NCI-H524 (cell line): ENCODE data around the gene VANGL2.
"Not testable (repeated sequence)": the region's sequence is repeated elsewhere in the genome, so short reads cannot be mapped to it uniquely, and the experiment has no call there.

Experiments used
- DNase-seq, 2 experiments: peaks; one replicate each; lab custom pipeline; 2025; lab: John Stamatoyannopoulos, UW

VANGL2 gene

DNA sequence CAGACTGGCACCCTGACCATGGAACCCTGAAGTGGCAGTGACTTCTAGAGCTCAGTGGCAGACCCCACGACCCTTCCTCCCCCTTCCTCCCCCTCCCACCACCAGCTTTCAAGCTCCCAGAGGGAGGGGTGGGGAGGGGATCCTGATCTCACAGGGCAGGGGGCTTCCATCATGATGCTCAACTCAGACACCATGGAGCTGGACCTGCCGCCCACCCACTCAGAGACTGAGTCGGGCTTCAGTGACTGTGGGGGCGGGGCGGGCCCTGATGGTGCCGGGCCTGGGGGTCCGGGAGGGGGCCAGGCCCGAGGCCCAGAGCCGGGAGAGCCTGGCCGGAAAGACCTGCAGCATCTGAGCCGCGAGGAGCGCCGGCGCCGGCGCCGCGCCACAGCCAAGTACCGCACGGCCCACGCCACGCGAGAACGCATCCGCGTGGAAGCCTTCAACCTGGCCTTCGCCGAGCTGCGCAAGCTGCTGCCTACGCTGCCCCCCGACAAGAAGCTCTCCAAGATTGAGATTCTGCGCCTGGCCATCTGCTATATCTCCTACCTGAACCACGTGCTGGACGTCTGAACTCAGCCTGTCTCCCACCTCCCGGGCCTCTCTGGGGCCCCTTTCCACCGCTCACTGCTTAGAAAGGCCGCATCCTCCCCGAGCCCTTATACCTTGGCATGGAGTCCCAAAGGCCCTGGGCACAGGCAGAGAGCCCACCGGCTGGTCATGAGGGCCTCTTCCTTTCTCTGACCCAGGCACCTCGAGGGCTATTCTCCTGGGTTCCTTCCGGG is 29.6 kb upstream of the VANGL2 start:
- peak; percentile 41 to 66 for DNase-seq

DNA sequence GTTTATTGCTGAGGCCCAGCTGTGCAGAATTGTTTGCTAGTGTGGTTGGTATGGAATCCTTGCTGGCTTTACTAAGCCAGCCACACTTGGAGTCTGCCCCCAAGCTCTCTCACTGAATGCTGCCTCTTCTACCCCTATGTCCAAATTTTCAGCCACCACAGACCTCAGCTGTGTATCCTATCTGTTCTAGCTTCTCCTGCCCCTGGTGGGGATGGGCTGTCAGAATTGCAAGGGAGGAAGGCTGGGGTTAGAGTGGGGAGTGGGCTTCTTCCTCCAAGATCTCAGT is 29.1 kb upstream of the VANGL2 start:
- peak in 1 of 2 experiments; percentile 37 for DNase-seq

DNA sequence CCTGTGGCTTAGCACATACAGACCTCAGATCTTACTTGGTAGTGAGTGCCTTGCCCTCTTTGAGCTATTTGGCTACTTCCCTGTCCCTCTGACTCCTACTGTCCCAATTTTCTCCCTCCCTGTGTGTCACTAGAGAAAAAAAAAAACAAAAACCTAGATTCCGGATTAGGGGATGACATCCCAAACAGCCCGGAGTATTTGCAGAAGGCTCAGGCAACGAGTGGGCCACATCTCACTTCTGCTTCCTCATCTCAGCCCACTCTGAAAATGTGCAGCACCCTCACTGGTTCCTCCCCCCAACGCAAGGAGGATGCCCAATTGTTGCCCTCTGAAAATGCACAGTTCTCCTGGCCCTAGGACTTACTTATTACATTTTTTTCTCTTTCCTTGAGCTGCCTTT is 28.6 kb upstream of the VANGL2 start:
- DNase-seq: no peak

DNA sequence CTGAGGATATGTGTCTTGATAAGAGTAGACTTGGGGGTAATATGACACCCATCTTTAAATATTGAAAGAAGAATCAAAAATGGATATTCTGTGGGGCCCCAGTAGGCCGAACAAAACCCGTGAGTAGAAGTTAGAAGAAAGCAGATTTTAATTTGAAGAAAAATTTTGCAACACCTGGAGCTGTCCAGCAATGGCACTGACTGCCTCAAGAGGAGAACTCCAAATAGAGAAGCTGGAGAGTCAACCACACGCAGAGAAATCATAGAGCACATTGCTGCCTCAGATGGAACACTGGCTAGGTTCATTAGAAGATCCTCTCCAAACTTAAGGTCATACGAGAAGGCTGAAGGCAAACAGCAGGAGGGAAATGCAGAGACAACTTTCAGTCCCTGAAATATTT is 26.7 kb upstream of the VANGL2 start:
- no peak for DNase-seq

DNA sequence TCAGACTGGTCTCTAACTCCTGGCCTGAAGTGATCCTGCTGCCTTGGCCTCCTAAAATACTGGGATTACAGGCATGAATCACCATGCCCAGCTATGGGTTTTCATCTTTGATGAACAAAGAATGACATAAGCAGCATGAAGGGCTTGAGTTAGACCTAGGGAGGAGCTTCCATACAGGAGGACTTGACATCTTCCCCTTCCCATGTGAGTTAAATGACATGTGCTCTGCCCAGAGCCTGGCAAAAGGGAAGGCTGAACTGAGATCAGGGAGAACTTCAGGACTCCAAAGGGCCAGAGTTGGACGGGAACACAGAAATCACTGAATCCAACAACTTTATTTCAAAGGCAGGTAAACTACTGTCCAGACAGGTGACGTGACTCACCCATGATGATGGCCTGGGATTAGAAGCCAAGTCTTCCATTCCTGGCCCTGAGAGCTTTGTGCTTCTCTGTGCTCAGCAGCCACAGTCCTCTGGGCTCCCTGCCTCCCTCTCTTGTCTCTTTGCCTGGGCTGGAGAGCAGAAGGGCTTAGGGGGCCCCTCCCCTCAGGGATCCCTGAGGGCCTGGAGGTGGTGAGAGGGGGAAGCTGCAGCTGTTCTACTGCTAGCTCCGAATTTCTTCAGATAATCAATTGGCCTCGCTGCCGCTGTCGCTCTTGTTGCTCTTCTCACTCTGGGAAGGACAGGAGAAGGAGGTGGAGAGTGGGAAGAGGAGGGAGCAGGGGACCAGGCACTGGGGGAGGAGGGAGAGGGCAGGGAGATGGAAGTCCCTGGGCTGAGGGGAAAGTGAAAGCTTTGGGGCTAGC is 25.9 kb upstream of the VANGL2 start:
- peak; percentile 84 to 90 for DNase-seq

DNA sequence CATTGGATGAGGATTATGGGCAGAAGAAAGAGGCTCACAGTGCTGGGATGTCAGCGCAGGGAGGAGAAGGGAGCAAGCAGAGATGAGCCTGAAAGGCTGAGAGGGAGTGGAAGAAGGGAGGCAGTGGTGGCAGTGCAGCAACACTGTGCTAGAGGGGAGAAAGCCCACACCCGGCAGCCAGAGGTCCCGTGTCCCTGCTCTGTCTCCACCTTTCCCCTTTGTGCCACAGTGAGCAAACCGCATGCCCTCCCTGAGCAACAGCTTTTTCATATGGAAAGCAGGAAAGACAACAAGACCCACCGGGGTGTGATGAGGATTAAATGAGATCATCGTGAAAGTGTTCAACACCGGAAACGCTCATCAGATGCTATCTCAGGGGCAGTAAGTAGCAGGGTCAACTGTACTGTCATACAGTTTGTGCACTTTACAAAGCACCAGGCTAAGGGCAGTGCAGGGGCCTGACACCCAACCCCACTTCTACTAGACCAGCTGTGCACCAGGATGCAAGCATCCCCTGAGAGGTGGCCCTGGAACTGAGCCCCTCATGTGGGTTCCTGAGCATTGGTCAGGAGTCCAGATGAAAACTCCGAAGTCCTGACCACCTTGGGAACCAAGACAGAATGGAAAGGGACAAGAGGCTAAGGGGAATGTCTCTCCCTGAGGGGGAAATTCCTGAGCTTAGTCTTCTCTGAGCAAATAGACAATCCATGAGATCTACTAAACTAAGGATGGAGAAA is 24.4 kb upstream of the VANGL2 start:
- peak in 1 of 2 experiments; percentile 40 for DNase-seq

DNA sequence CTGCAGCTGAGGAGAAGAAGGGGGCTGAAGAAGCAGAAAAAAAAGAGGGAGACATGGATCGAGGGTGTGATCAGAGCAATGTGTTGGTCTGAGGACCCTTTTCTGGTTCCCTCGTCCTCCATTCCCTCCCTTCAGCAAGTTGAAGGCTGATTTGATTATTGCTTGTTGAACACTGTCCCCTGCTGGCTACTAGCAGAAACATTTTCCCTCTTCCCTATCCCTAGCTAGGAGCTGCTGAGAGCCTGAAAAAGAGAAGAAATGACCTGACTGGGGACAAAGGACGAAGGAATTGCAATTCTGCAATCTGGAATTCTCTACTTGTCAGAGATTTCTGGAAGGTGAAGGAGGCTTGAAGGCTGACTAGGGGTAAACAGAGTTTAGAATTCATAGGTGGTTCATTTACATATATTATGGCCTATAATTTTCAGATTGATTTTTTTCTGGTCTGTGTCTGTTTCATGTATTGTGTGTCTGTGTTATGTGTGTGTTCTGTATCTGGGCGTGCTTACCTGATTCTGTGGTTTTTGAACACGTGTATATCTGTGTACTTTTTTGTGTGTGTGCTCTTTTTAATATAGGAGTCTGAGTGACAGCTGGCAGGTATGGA is 23.7 kb upstream of the VANGL2 start:
- DNase-seq: peak; percentile 73 to 75

DNA sequence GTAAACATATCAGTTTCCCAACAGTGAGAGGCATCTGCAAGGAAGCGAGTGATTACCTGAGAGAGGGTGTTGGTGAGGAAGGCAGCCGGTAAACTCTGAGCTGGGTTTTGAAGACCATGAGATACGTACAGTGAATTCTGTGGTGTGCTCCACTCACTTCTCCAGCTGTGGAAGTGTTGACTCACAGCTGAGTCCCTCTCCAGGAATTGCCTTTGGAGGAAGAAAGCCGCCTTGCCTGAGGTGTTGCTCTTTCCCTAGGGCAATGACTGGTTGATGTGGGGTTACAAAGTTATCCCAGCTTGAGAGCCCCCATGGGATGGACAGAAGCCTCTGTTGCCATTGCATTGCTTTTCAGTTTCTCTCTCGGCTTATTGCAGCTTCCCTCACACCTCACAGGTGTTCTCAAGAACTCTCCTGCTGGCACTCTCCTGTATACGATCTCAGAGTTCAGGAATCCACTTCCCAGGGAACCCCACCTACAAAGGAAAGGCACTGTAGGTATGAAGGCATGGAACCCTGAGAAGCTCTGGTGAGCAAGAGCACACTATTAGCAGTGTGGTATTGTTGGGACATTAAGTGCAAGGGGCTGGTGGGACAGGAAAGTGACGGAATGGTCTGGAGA is 22.7 kb upstream of the VANGL2 start:
- DNase-seq: no peak

DNA sequence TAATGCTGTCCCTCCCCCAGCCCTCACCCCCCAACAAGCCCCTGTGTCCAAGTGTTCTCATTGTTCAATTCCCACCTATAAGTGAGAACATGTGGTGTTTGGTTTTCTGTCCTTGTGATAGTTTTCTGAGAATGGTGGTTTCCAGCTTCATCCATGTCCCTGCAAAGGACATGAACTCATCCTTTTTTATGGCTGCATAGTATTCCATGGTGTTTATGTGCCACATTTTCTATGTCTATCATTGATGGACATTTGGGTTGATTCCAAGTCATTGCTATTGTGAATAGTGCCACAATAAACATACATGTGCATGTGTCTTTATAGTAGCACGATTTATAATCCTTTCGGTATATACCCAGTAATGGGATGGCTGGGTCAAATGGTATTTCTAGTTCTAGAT is 15.6 kb upstream of the VANGL2 start:
- not testable (repeated sequence) for DNase-seq

DNA sequence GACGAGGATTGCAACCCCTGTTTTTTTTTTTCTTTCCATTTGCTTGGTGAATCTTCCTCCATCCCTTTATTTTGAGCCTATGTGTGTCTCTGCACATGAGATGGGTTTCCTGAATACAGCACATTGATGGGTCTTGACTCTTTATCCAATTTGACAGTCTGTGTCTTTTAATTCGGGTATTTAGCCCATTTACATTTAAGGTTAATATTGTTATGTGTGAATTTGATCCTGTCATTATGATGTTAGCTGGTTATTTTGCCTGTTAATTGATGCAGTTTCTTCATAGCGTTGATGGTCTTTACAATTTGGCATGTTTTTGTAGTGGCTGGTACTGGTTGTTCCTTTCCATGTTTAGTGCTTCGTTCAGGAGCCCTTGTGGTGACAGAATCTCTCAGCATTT is 12.0 kb upstream of the VANGL2 start:
- not testable (repeated sequence) for DNase-seq

DNA sequence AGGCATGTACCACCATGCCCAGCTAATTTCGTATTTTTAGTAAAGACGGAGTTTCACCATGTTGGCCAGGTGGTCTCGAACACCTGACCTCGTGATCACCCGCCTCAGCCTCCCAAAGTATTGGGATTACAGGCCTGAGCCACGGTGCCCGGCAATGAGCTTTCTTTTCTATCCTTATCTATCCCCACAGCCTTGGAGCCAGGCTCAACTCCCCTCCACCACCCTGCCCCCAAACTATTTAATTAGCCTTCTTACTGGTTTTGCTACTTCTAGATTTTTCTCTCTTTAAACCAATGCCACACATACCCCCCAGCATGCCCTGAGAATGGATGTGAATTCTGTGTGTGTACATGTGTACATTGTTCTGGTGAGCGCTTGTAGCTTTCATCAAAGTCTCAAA is 5.7 kb upstream of the VANGL2 start:
- no peak for DNase-seq

DNA sequence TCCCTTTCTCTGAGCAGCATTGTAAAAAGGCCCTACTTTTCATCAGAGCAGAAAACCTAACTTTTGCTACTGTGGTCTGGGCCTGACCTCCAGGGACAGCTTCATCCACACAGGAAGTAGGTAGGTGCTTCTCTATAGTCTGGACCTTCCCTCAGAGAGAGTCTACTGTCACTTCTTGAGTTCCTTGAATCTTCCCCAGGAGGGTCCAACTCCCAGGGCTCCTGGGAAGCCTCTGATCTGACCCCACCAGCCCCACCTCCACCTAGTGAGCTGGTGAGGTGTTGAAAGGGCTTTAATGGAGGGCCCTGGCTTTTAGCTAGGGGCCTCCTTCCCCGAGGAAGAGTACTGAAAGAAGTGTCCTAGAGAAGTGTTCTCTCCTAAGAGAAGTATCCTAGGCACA is 2.7 kb upstream of the VANGL2 start:
- DNase-seq: no peak

DNA sequence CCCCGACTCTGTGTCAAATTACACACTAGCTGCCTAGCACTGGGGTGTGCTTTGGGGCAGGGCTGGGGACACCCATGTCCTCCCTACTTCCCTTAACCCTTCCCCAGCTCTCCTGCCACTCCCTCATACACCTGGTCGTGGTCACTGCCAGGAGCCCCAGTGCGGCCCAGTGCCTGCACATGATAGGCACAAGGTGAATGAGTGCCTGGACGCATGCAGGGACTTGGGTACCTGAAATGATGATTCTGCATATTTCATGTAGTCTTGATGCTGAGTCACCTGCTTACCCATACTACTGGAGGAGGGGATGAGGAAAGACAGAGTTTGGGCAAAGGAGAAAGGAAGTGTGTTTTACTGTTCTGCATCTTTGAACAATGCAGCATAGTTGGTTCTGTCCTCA is 1.5 kb upstream of the VANGL2 start:
- no peak for DNase-seq

DNA sequence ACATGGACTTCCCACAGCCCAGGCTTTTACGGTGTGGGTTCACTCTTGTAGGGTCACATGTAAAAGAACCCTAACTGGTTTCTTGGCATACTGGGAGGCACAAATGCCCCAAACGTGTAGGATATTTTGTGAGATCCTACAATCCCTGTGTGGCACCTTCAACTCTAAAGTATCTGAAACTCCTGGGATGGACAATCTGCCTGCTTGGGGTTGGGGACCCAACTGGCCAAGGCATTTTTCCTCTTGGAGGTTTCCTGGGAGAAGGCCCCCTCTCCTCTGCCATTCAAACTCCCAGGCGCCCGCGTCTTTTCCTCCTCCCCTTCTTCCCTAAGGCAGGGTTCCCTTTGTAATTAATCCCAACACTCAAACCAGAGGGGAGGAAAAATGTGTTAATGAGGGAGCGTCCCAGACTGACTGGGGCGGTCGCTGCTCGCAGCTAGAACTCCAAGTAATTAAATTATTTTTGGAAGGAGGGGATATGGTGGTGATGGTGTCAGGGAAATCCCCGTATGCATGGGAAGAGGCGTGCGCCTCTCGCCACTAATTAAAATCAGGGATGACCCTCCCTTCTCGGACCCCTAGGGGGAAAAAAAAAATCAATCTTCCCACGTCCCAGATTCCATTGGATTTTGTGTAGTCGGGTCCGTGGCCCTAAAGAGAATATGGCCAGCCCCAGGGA is 681 bp upstream of the VANGL2 start:
- DNase-seq: peak in 1 of 2 experiments; percentile 41

DNA sequence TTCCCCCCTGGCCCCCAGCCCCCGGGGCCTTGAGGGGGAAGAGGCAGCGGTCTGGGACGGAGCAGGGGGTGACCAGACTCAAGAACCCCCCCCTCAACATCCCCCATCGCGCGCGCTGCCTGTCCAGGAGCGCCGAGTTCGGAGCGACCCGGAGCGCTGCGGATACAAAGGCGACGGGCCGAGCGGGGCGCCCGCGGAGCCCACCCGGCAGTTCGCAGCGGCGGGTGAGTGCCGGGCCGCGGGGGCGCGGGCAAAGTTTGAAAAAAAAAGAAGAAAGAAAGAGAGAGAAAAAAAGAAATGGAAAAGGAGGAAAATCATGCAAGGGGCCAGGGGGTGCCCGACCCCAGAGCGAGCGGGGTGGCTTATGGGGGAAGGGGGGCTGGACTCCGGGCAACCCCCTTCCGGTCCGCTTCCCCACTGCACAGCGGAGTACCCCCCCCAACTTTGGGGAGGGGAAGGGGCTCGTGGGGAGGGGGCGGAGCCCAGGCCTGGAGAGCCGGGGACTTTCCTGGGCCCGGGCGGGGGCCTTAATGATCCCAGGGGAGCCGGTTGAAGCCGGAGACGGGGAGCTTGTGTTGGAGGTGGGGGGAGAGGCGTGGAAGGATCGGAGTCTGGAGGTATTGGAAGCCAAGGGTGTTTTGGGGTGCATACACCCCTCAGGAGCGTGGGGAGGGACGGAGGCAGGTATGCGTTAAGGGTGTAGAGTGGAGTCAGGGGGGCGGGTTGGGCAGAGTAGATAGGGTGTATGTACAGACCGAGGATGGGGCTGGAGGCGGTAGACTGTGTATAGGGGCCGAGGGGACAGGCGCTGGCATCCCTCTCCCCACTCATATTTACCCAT is 502 bp downstream of the VANGL2 start:
- peak in 1 of 2 experiments; percentile 36 for DNase-seq

DNA sequence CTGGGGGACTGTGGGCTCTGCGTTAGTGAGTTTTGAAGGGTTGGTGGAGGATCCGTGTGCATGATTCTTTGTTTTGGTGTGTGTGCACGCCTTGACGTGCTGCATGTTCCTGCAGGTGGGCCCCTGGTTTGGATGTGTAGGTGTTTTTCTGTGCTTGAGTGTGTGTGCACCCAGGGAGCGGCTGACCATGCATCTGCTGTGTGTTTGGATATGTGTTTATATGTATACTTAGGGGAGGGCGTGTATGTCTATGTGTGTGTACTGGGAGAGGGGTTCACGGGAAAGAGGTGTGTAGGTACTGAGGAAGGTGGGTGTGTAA is 1.1 kb downstream of the VANGL2 start:
- DNase-seq: no peak

DNA sequence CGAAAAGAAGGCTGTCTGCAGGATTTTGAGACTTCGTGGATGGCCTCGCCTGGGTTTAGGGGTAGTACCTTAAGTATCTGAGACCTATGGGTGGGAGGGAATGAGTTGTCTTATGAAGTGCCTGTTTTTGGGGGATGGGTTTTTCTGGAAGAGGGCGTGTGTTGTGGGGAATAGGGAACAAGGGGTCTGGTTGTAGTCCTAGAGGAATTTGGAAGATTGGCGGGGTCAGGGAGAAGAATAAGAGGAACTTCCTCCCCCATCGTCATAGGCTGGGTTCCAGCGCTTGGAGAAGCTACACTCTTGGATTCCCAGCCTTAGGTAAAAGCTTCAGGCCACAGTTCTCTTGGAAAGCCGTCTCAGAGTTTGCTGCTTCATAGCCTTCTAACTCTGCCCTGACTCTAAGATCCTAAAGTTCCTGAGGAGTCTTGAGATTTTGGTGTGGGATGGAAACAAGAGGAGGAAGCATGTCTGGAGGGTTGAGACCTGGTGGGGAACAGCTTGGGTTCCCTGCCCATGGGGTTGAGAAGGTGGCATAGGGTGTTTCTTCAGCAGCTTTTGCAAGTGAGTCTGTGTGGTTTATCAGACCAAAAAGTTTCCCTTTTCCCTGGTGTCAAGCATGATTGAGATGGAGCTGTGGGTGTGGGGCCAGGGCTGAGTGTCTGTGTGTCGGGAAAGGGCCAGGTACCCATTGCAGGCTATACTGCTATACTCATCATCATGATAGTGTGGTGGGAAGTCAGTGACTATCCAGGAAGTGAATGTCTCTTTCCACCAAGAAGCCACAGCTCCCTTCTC is 1.8 kb downstream of the VANGL2 start:
- DNase-seq: no peak

DNA sequence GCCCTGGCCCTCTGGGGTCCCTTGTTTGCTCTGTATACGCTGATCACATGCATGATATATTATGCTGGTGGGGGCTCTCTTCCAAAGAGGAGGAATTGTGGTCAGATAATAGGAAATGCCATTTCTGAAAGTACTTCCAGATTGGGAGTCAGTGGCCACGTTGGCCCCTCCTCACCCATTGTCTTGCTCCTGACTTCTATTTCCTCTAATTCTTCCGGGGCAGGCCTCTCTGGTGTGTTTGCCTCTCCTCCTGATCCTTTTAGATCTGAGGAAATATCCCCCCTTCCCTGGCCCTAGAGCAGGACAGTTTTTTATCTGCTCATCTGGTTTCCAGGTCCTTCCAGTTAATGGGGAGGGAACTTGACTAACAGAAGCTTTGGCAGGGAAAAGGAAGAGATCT is 2.9 kb downstream of the VANGL2 start:
- DNase-seq: no peak

DNA sequence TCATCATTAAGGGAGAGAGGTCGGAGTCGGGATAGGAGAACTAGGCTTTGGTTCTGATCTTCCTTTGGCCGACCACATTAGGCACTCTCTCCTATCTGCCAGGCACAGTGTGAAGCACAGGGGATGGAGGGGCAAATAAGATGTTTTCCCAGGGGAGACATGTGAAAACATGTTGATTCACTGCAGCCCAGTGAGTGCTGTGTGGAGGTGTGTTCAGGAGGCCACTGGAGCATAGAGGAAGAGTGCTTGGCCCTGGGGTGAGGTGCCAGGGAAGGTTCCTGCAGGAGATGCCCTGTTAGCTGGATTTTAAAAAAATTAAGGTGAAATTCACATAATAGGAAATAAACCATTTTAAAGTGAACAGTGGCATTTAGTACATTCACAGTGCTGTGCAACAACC is 3.7 kb downstream of the VANGL2 start:
- no peak for DNase-seq

DNA sequence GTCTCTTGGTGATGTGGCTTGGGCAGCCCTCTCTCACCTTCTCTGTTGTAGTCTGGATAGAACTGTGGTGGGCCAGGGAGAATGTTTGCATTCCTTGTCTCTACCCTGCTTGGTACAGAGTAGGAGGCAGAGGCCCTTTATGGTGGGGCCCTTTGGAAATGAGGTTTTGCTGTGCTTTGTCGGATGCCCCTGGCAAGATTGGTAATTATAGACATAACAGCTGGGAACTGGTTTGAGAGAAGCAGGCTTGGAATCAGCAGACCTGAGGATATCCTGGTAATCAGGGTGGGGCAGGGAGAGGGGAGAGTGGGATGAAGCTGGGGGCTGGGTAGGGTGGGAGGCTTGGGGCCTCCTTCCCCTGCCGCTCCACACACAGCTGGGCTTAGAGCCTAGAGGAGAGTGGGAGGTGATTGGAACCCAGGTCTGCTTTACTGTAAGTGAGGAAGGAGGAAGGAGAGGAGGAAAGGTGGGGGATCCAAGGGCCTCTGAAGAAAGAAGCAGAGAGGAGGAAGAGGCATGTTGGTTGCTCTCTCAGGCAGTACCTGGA is 5.0 kb downstream of the VANGL2 start:
- DNase-seq: no peak
